Fibroblast of pulmonary artery (primary cell): ENCODE measurements around the gene CRCP.

Source experiments
- DNase-seq: peaks from one replicate; pipeline ENCODE4 v3.0.0-alpha.2; 2010; ENCODE audit warnings: low read depth
- H3K4me3 ChIP-seq: replicated peaks from 2 replicates; pipeline ENCODE4 v1.5.1; 2011; ENCODE audit warnings: low read depth, mild to moderate bottlenecking, control low read depth, low read length, moderate library complexity
- TF ChIP-seq, protein P1 (sequence below): IDR thresholded peaks from 2 replicates; pipeline ENCODE4 v1.5.1; 2011; ENCODE audit warnings: mild to moderate bottlenecking, control low read depth, low read length, inconsistent platforms; ENCODE audit errors: missing control alignments

CRCP gene

DNA sequence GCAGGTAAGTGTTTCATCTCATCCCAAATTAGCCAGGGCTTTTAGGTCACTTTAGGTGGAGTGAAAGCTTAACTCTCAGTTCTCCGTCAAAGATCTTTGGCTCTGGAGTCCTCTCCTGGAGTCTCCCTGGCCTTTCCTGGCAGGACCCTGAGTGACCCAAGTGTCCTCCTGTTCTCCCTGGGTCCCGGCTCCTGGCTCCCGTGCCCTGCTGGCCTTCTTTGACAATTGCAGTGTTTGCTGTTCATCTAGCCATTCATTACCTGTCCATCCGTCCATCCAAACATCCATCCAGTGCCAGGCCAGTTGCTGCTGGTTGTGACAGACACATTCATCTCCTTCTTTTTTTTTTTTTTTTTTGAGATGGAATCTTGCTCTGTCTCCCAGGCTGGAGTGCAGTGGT, 84.3 kb downstream of the CRCP start:
- DNase-seq, result no peak
- TF ChIP-seq, protein P1, sequence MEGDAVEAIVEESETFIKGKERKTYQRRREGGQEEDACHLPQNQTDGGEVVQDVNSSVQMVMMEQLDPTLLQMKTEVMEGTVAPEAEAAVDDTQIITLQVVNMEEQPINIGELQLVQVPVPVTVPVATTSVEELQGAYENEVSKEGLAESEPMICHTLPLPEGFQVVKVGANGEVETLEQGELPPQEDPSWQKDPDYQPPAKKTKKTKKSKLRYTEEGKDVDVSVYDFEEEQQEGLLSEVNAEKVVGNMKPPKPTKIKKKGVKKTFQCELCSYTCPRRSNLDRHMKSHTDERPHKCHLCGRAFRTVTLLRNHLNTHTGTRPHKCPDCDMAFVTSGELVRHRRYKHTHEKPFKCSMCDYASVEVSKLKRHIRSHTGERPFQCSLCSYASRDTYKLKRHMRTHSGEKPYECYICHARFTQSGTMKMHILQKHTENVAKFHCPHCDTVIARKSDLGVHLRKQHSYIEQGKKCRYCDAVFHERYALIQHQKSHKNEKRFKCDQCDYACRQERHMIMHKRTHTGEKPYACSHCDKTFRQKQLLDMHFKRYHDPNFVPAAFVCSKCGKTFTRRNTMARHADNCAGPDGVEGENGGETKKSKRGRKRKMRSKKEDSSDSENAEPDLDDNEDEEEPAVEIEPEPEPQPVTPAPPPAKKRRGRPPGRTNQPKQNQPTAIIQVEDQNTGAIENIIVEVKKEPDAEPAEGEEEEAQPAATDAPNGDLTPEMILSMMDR, result no peak

DNA sequence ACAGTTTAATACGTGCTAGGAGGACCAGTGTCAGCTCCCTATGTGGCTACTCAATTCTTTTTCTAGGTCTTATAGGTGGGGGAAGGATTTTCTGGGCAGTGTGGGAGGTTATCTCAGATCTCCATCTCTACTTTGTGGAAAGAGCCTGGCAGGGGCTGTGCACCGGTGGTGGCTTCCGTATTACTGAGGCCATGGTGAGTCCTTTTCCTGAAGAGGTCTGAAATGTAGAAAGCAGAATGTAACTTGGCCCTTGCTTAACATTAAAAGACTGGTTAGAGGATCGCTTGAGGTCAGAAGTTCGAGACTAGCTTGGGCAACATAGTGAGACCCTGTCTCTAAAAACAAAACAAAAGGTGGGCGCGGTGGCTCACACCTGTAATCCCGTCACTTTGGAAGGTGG, 87.8 kb downstream of the CRCP start:
- TF ChIP-seq, protein P1, result no peak
- no peak for DNase-seq
- H3K4me3 ChIP-seq, result no peak overlapping the region

More for the DNA sequence above, 84.3 kb downstream of the CRCP start:
- H3K4me3 ChIP-seq, result no peak overlapping the region
